Measurements from ENCODE around the gene CCL24.

GRCh38 chr7:75802552-75802821 lies 11.1 kb downstream of the CCL24 start:
- TF ChIP-seq CTCF (IDR thresholded peaks at IDR 0.05 in 4 of 5, conservative IDR thresholded peaks at IDR 0.05 in 1 of 5) (no peak), POLR2A (IDR thresholded peaks at IDR 0.05) (no peak)

All from gastrocnemius medialis (tissue), 4 donors.